T-helper 1 cell treated with Interleukin-12 subunit alpha and Interleukin-12 subunit beta and Interleukin-4 antibody, amounts not matched to agents 30 μg/mL and 1 μg/mL, for 36 hours (primary cell): Measurements from ENCODE around the gene HOXA13.
A peak's percentile ranks its signal among the peaks of the same experiment; 100 is the strongest.

Experiments
- H3K27ac Mint-ChIP-seq: one replicate; pipeline ENCODE4 v1.8.0; 2021; ENCODE audit warnings: mild to moderate bottlenecking, mixed read lengths
- H3K27me3 Mint-ChIP-seq: one replicate; pipeline ENCODE4 v1.8.0; 2021; ENCODE audit warnings: low read depth, mixed read lengths
- H3K36me3 Mint-ChIP-seq: one replicate; pipeline ENCODE4 v1.8.0; 2021; ENCODE audit warnings: low read depth, mixed read lengths
- H3K4me1 Mint-ChIP-seq: one replicate; pipeline ENCODE4 v1.8.0; 2021; ENCODE audit warnings: low read depth, mixed read lengths
- H3K4me3 Mint-ChIP-seq: one replicate; pipeline ENCODE4 v1.8.0; 2021; ENCODE audit warnings: mild to moderate bottlenecking, moderate library complexity, mixed read lengths
- H3K9me3 Mint-ChIP-seq: one replicate; pipeline ENCODE4 v1.8.0; 2021; ENCODE audit warnings: mixed read lengths

HOXA13 gene

GRCh38 chr7:27185013-27185853 lies 14.7 kb downstream of the HOXA13 start, which contains the start of gene HOXA11:
Gene HOXA11, minus strand, starts transcription at chr7:27185232. Its CDS starts 88 bp downstream, at chr7:27185144.
- H3K36me3 Mint-ChIP-seq = peaks cover 7% of the 10 kb centered on the region
- H3K4me3 Mint-ChIP-seq = peak within 1 kb of the TSS; percentile 63
- H3K9me3 Mint-ChIP-seq = no peaks in the 10 kb centered on the region
- peaks cover 88% of the 10 kb centered on the region for H3K27me3 Mint-ChIP-seq
- H3K27ac Mint-ChIP-seq = peak within 1 kb of the TSS; percentile 87
- peaks cover 21% of the 10 kb centered on the region for H3K4me1 Mint-ChIP-seq

- Mint-ChIP-seq H3K9me3 (no peaks in the 10 kb centered on the region), H3K4me3 (peak overlapping the region; percentile 42), H3K36me3 (peaks cover 4% of the 10 kb centered on the region), H3K27ac (peak overlapping the region; percentile 67), H3K4me1 (peaks cover 21% of the 10 kb centered on the region), H3K27me3 (peaks cover 86% of the 10 kb centered on the region)
Observed at GRCh38 chr7:27184337-27185012, 15.4 kb downstream of the HOXA13 start.

- H3K4me1 Mint-ChIP-seq = peaks cover 23% of the 10 kb centered on the region
- peak overlapping the region; percentile 31 for H3K27ac Mint-ChIP-seq
- H3K27me3 Mint-ChIP-seq = peaks cover 86% of the 10 kb centered on the region
- peaks cover 4% of the 10 kb centered on the region for H3K36me3 Mint-ChIP-seq
- no peaks in the 10 kb centered on the region for H3K9me3 Mint-ChIP-seq
- no peak overlapping the region for H3K4me3 Mint-ChIP-seq
Observed at GRCh38 chr7:27183682-27184336, 16.1 kb downstream of the HOXA13 start.

- H3K4me1 Mint-ChIP-seq = peaks cover 18% of the 10 kb centered on the region
- no peaks in the 10 kb centered on the region for H3K9me3 Mint-ChIP-seq
- peaks cover 85% of the 10 kb centered on the region for H3K27me3 Mint-ChIP-seq
- H3K4me3 Mint-ChIP-seq = no peak overlapping the region
- peak overlapping the region; percentile 31 for H3K27ac Mint-ChIP-seq
- peaks cover 4% of the 10 kb centered on the region for H3K36me3 Mint-ChIP-seq
Observed at GRCh38 chr7:27182861-27183681, 16.8 kb downstream of the HOXA13 start.

GRCh38 chr7:27182285-27182841 lies 17.5 kb downstream of the HOXA13 start:
- Mint-ChIP-seq H3K4me3 (no peak overlapping the region), H3K27me3 (peaks cover 85% of the 10 kb centered on the region), H3K36me3 (peaks cover 4% of the 10 kb centered on the region), H3K27ac (no peak overlapping the region), H3K9me3 (no peaks in the 10 kb centered on the region), H3K4me1 (peaks cover 18% of the 10 kb centered on the region)

DNA sequence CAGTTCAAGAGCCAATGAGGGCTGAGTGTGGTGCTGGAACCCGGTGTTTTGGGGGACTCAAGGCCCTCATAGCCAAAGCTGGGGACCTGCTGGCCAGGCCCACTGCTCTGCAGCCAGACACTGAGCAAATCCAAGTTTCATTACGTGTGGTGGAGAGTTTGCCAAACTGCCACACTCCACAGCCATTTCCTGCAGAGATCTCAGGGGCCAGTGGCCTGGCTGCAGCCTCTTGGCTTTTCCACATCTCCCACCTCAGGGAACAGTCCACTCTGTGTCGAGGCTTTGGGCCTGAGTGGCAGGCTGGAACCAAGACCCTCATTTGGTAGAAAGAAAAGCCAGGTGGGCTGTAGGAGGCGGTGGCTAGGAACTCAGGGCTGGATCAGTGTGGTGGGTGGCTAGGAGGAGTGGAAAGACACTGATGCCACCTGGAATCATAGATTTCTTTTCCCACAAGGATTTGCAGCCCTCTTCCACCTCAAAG lies 18.1 kb downstream of the HOXA13 start:
- H3K27ac Mint-ChIP-seq = no peak overlapping the region
- H3K4me1 Mint-ChIP-seq = peaks cover 18% of the 10 kb centered on the region
- H3K4me3 Mint-ChIP-seq = no peak overlapping the region
- H3K27me3 Mint-ChIP-seq = peaks cover 80% of the 10 kb centered on the region
- H3K36me3 Mint-ChIP-seq = peaks cover 4% of the 10 kb centered on the region
- H3K9me3 Mint-ChIP-seq = no peaks in the 10 kb centered on the region

GRCh38 chr7:27180431-27181420 lies 19.2 kb downstream of the HOXA13 start:
- H3K36me3 Mint-ChIP-seq = peaks cover 4% of the 10 kb centered on the region
- H3K9me3 Mint-ChIP-seq = no peaks in the 10 kb centered on the region
- no peak overlapping the region for H3K27ac Mint-ChIP-seq
- H3K27me3 Mint-ChIP-seq = peaks cover 69% of the 10 kb centered on the region
- H3K4me3 Mint-ChIP-seq = no peak overlapping the region
- H3K4me1 Mint-ChIP-seq = peaks cover 11% of the 10 kb centered on the region

GRCh38 chr7:27179503-27180430 lies 20.1 kb downstream of the HOXA13 start:
- peaks cover 65% of the 10 kb centered on the region for H3K27me3 Mint-ChIP-seq
- H3K4me3 Mint-ChIP-seq = no peak overlapping the region
- H3K36me3 Mint-ChIP-seq = peaks cover 2% of the 10 kb centered on the region
- no peak overlapping the region for H3K27ac Mint-ChIP-seq
- peaks cover 6% of the 10 kb centered on the region for H3K4me1 Mint-ChIP-seq
- H3K9me3 Mint-ChIP-seq = no peaks in the 10 kb centered on the region

DNA sequence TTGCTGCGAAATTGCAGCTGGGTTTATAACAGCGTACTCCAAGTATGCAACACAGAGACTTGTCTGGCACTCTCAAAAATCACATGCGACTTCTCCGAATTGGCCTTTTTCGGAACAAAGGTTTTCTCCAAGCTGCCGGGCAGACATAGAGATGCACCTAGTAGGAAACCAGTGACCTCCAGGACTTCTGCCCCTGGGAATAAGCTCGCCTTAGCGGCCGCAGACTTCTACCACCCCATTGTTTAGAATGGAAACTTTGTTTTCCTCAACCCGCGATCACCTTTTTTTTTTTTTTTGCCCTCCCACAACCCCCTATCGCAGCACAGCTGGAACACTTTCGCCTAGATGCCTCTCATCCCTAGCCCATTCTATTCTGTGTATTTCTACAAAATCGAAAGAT lies 20.9 kb downstream of the HOXA13 start:
- Mint-ChIP-seq H3K9me3 (no peaks in the 10 kb centered on the region), H3K27me3 (peaks cover 64% of the 10 kb centered on the region), H3K4me1 (peaks cover 5% of the 10 kb centered on the region), H3K27ac (no peak overlapping the region), H3K36me3 (no peaks in the 10 kb centered on the region), H3K4me3 (no peak overlapping the region)

DNA sequence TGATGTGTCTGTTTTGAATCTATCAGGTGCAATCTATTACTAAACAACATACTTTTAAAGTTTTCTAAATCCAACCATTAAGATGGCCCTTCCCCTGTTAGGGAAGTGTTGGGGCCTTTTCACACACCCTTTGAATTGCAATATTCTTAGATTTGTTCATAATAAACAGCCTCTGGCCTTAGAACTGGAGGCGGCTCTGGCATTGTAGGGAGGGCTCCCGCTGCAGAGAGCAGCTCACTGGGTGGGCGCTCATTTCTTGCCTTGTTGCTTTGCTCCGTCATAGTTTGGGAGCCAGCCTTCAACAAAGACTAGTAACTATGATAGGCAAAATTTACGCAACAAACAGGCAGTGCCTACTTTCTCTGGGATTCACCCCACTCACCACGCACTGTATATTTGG lies 21.5 kb downstream of the HOXA13 start:
- no peaks in the 10 kb centered on the region for H3K36me3 Mint-ChIP-seq
- H3K4me1 Mint-ChIP-seq = peaks cover 5% of the 10 kb centered on the region
- H3K4me3 Mint-ChIP-seq = no peak overlapping the region
- H3K9me3 Mint-ChIP-seq = no peaks in the 10 kb centered on the region
- no peak overlapping the region for H3K27ac Mint-ChIP-seq
- peaks cover 59% of the 10 kb centered on the region for H3K27me3 Mint-ChIP-seq

GRCh38 chr7:27177795-27178320 lies 22.0 kb downstream of the HOXA13 start:
- H3K36me3 Mint-ChIP-seq = no peaks in the 10 kb centered on the region
- H3K27me3 Mint-ChIP-seq = peaks cover 56% of the 10 kb centered on the region
- H3K9me3 Mint-ChIP-seq = no peaks in the 10 kb centered on the region
- no peak overlapping the region for H3K4me3 Mint-ChIP-seq
- H3K27ac Mint-ChIP-seq = no peak overlapping the region
- H3K4me1 Mint-ChIP-seq = peaks cover 5% of the 10 kb centered on the region
